ENCODE data around the gene KCND3. TPM values are rescaled to one million over a fixed set of nuclear protein-coding genes. Genes with fewer than 3 reads are reported as not detected.

Gene KCND3
- total RNA-seq, 1 donor from 2014 or later: 8.1 TPM

DNA sequence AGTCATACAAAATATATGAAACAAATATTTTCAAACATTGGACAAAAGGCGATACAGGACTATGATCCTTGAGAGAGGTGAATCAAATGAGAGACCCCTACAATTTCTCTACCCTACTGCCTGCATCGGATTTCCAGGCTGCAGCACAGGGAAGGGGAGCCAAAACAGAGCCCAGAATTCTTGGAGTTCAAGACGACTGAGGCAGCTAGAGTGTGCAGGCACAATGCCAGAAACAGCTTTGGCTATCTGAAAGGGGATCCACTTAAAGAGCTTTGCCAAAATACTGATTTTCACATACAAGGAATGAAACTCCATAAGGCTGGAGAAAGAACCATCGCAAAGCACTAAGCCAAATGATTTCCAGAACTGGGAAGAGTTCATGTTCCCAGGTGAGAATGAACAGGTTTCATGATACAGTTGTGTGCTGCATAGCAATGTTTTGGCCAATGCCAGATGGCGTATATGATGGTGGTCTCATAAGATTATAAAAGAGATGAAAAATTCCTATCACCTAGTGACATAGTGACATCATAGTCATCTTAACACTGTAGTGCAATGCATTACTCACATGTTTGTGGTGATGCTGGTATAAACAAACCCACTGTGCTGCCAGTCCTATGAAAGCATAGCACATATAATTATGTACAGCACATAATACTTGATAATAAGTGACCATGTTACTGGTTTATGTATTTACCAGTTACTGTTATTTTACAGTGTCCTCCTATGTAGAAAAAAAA is 77.5 kb downstream of the KCND3 start:
- TF ChIP-seq, protein P1, sequence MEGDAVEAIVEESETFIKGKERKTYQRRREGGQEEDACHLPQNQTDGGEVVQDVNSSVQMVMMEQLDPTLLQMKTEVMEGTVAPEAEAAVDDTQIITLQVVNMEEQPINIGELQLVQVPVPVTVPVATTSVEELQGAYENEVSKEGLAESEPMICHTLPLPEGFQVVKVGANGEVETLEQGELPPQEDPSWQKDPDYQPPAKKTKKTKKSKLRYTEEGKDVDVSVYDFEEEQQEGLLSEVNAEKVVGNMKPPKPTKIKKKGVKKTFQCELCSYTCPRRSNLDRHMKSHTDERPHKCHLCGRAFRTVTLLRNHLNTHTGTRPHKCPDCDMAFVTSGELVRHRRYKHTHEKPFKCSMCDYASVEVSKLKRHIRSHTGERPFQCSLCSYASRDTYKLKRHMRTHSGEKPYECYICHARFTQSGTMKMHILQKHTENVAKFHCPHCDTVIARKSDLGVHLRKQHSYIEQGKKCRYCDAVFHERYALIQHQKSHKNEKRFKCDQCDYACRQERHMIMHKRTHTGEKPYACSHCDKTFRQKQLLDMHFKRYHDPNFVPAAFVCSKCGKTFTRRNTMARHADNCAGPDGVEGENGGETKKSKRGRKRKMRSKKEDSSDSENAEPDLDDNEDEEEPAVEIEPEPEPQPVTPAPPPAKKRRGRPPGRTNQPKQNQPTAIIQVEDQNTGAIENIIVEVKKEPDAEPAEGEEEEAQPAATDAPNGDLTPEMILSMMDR (IDR thresholded peaks at IDR 0.05): no peak
- TF ChIP-seq POLR2A (IDR thresholded peaks at IDR 0.05): no peak
- no peak for TF ChIP-seq POLR2AphosphoS5 (IDR thresholded peaks at IDR 0.05; ENCODE audit: insufficient read depth in 1 of 2, low read depth in 1 of 2)
- Histone ChIP-seq H3K27ac (no peak overlapping the region), H3K4me1 (no peaks in the 10 kb centered on the region), H3K27me3 (no peaks in the 10 kb centered on the region), H3K36me3 (no peaks in the 10 kb centered on the region), H3K9me3 (no peaks in the 10 kb centered on the region), H3K4me3 (no peak overlapping the region)
- intact Hi-C loops (cut with DNase I): no loop called here
- no peak for DNase-seq (ENCODE audit: extremely low spot score in 2 of 2)

DNA sequence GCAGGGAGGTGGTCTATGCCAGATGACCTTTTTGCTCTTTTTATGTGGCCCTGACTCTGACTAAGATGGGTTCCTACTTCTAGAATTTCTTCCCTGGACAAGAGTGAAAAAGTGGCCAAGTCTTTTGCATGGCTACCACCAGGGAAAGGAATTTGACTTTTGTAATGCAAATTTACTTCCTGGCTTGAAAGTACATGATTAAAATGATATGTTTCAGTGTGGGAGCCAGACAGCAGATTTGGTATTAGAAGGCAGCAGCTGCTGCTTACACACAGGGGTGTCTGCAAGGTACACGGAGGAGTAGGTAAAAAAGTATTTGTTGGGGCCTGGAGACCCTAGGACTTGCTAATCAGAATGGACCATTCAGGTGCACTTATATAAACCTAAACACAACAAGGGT is 78.4 kb downstream of the KCND3 start:
- H3K36me3 ChIP-seq: no peaks in the 10 kb centered on the region

DNA sequence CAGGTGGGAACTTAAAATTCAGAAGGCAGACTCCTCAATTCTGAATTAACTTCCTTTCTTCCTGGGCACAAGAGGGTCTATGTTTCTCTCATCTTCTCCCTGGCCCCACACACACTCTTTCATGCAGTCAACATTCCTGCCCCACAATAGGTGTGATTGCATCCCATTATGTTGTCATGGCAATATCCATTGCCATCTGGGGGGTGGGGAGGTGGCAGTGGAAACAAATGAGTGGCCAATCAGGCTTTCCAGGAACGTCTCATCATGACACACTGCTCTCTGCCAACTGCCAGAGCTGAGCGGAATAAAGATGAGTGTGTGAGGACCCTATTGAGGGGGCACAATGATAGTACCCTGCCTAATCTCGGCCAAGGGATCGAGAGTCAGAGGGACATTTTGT is 80.4 kb downstream of the KCND3 start:
- H3K4me1 ChIP-seq: no peaks in the 10 kb centered on the region
- intact Hi-C loops (cut with DNase I): no loop called here
- no peaks in the 10 kb centered on the region for H3K36me3 ChIP-seq
- H3K27ac ChIP-seq: no peak overlapping the region
- H3K27me3 ChIP-seq: no peaks in the 10 kb centered on the region
- TF ChIP-seq POLR2A (IDR thresholded peaks at IDR 0.05) (no peak), POLR2AphosphoS5 (IDR thresholded peaks at IDR 0.05; ENCODE audit: insufficient read depth in 1 of 2, low read depth in 1 of 2) (no peak)
- TF ChIP-seq, protein P1 (IDR thresholded peaks at IDR 0.05): no peak
- H3K4me3 ChIP-seq: no peak overlapping the region
- no peak for DNase-seq (ENCODE audit: extremely low spot score in 2 of 2)
- H3K9me3 ChIP-seq: no peaks in the 10 kb centered on the region

More for the DNA sequence above, 78.4 kb downstream of the KCND3 start:
- intact Hi-C loops (cut with DNase I): no loop called here
- DNase-seq (ENCODE audit: extremely low spot score in 2 of 2): no peak
- Histone ChIP-seq H3K4me1 (no peaks in the 10 kb centered on the region), H3K4me3 (no peak overlapping the region), H3K27ac (no peak overlapping the region), H3K9me3 (no peaks in the 10 kb centered on the region), H3K27me3 (no peaks in the 10 kb centered on the region)
- TF ChIP-seq POLR2A (IDR thresholded peaks at IDR 0.05) (no peak), POLR2AphosphoS5 (IDR thresholded peaks at IDR 0.05; ENCODE audit: insufficient read depth in 1 of 2, low read depth in 1 of 2) (no peak)
- TF ChIP-seq, protein P1 (IDR thresholded peaks at IDR 0.05): no peak

DNA sequence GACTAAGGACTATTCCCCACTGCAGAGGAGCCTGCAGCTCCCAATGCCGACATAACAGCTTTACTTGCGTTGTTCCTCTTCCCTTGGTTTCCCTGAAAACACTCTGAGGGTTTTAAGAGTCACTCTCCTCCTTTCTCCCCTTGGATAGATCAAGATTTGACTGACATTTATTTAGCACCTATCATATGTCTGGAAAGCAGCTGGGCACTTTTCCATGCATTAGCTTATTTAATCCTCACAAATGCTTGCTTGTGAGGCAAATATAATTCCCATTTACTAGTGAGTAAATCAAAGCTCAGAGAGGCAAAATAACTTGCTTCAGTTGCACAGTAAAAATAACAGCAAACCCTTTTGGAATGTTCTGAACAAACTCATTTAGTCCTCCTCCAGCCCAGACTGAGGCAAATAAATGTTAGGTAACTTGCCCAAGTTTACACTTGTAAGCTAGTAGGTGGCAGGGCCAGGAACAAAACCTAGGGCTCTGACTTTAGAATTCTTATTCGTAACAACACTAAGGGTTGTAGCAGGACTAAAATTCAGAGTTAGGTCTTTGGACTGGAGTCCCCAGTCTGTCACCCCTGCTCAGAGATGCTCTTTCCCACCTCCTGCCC is 81.4 kb downstream of the KCND3 start:
- Histone ChIP-seq H3K4me3 (no peak overlapping the region), H3K27me3 (no peaks in the 10 kb centered on the region), H3K4me1 (no peaks in the 10 kb centered on the region), H3K36me3 (no peaks in the 10 kb centered on the region), H3K9me3 (no peaks in the 10 kb centered on the region), H3K27ac (no peak overlapping the region)
- DNase-seq (ENCODE audit: extremely low spot score in 2 of 2): no peak
- intact Hi-C loops (cut with DNase I): no loop called here
- TF ChIP-seq POLR2A (IDR thresholded peaks at IDR 0.05) (no peak), POLR2AphosphoS5 (IDR thresholded peaks at IDR 0.05; ENCODE audit: insufficient read depth in 1 of 2, low read depth in 1 of 2) (no peak)
- TF ChIP-seq, protein P1 (IDR thresholded peaks at IDR 0.05): no peak

DNA sequence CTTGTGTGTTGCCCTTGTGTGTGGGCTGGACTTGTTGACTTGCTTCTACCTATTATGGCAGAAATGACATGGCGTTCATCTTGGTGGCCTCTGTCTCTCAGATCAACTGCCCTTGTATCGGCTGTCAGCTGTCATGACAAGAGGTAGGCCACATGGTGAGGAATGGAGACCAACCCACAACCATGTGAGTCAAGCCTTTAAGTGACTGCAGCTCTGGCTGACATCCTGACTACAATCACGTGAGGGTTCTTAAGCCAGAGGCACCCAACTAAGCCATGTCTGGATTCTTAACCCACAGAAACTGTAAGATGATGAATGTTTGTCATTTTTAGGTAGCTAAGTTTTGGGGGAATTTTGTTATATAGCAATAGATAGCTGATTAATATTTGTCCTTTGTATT is 82.1 kb downstream of the KCND3 start:
- intact Hi-C loops (cut with DNase I): no loop called here
- H3K4me1 ChIP-seq: no peaks in the 10 kb centered on the region
- no peaks in the 10 kb centered on the region for H3K27me3 ChIP-seq
- no peaks in the 10 kb centered on the region for H3K9me3 ChIP-seq
- H3K27ac ChIP-seq: no peak overlapping the region
- no peak for DNase-seq (ENCODE audit: extremely low spot score in 2 of 2)
- TF ChIP-seq, protein P1 (IDR thresholded peaks at IDR 0.05): no peak
- TF ChIP-seq POLR2A (IDR thresholded peaks at IDR 0.05) (no peak), POLR2AphosphoS5 (IDR thresholded peaks at IDR 0.05; ENCODE audit: insufficient read depth in 1 of 2, low read depth in 1 of 2) (no peak)
- no peaks in the 10 kb centered on the region for H3K36me3 ChIP-seq
- no peak overlapping the region for H3K4me3 ChIP-seq
